Myocyte (in vitro differentiated cells): ENCODE measurements around the gene ZNF383. TPM values are rescaled to one million over a fixed set of nuclear protein-coding genes. Genes with fewer than 3 reads are reported as not detected.
"Not testable (repeated sequence)": the region's sequence is repeated elsewhere in the genome, so short reads cannot be mapped to it uniquely, and the experiment has no call there.

Experiments
- DNase-seq: peaks from one replicate; pipeline ENCODE4 v3.0.0-alpha.2; 2012; ENCODE audit warnings: low read depth
- total RNA-seq: library from RNA; depleted of rRNA; stranded (reverse); fragments of >200 nt; gene quantifications from 2 replicates; pipeline ENCODE4 v1.2.3, GENCODE V29; 2014

Gene ZNF383
- total RNA-seq, 1 donor from 2014 or later = 9.8 TPM

DNA sequence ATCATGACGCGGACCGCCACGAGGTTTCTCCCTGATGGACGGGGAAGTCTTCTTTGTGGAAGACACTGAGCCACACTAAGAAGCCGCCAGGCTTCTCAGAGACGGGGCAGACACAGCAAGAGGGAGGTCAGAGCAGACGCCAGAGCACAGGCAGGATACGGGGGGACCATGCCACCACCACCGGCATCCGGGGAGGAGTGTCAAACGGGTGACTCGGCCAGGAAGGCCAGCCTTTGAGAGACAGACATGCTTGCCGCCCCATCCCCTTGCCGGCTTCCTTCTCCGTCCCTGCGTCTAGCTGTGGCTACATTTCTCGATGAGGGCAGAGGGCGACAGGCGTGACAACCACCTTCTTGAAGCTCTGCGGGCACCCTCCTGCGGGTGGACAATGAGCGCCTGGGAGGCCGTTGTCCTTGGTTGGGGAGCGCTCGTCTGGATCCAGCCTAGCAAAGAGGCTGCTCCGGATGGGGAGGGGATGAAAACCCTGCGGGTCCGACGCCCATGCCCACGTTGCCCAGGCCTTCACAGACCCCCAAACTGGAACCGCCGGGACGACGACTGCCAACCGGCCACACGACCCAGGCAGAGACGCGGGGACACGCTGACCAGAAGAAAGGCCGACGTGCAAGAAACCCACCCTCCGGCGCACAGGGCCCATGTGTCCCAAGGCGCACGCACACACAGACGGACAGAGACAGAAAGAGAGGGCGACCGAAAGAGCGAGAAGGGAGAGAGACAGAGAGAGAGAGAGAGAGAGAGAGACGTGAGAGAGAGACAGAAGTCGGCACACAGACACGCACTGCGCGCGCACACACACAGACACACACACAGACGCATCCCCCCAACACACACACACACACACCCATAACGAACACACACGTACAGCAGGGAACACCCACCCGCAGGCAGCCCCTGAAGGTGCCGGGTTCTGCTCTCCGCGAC lies 75.3 kb downstream of the ZNF383 start:
- DNase-seq = not testable (repeated sequence)

- not testable (repeated sequence) for DNase-seq
Measured at GRCh38 chr19:37294246-37294645, 76.2 kb downstream of the ZNF383 start.

Other genes starting within 250 kb of the ZNF383 start
- gene ZNF420, start 139.8 kb upstream of the ZNF383 start, total RNA-seq = 8.9 and 11.4 TPM in 2 replicates
- gene ZNF585A, start 45.5 kb upstream of the ZNF383 start, total RNA-seq = 8.5 and 14.9 TPM in 2 replicates
- 7.8 and 10.7 TPM in 2 replicates for gene ZNF585B, start 7.7 kb upstream of the ZNF383 start, total RNA-seq
- 4.4 and 15.7 TPM in 2 replicates for gene ZNF527, start 152.9 kb downstream of the ZNF383 start, total RNA-seq
- gene ZNF569, start 249.2 kb downstream of the ZNF383 start, total RNA-seq = 7.8 and 9.8 TPM in 2 replicates